ENCODE data around the gene RELL1. TPM values are rescaled to one million over a fixed set of nuclear protein-coding genes. Genes with fewer than 3 reads are reported as not detected.

Gene RELL1
- total and polyA plus RNA-seq, 12 donors: 2.3 to 39.9 (median 26.7) TPM

GRCh38 chr4:37648084-37648817, 37.9 kb downstream of the RELL1 start:
- 52 to 57% methylated on average over 8 of the region's 8 CpGs for WGBS, 2 donors
- Histone ChIP-seq H3K27me3 (no peaks in the 10 kb centered on the region), H3K4me1 (peaks cover 5 to 40% (median 21%) of the 10 kb centered on the region in 9 donors), H3K4me3 (no peak overlapping the region), H3K36me3 (peaks cover 0 to 61% (median 13%) of the 10 kb centered on the region in 9 donors), H3K9me3 (no peaks in the 10 kb centered on the region), H3K27ac (peak overlapping the region in 9 of 10 donors; percentile 11 to 75 (median 66))
- intact Hi-C loops (cut with DNase I): loop anchor here in 1 of 10 donors (1.0 kb wide), 1 partner anchor 38 kb away; the partner anchor contains the start of gene RELL1
- ATAC-seq: peak; percentile 75 to 98 (median 93)
- peak; percentile 48 to 75 for DNase-seq
- TF ChIP-seq CTCF (IDR thresholded peaks at IDR 0.05): no peak

DNA sequence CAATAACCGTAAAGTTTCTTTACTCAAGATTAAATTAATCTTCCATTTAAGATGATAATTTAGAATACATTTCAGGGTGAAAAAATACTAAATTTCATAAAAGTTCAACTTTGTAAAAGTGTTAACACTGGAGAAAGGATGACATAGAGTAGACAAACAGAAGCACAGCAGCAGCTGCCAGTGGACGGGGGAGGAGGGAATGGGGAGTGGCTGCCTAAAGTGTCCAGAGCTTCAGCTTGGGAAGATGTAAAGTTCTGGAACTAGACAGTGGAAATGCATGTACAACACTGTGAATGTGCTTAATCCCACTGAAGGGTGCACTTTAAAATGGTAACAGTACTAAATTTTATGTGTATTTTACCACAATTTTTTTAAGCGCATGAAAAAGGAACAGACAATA, 39.9 kb downstream of the RELL1 start:
- intact Hi-C loops (cut with DNase I): no loop called here
- 80 to 85% methylated on average over 3 of the region's 3 CpGs for WGBS, 2 donors
- ATAC-seq: no peak

DNA sequence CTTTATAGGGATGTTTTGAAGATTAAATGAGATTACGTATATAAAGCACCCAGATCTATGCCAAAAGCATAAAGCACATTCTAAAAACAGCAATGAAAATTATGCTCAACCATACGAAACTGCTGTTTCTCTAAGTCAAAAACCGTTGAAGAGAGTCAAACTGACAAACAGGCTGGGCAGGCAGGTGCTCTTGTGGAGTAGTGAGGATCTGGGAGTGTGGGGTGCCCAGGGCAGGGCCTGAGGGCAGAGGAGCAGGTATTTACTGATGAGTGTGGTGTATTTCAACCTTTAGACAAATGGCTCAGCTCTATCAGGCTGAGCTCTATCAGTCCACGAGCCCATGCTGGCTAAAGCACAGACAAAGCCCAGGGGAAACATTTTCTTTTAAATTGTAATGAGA, 40.4 kb downstream of the RELL1 start:
- DNase-seq: no peak
- no peak for TF ChIP-seq CTCF (IDR thresholded peaks at IDR 0.05)
- H3K27ac ChIP-seq: no peak overlapping the region
- no peaks in the 10 kb centered on the region for H3K27me3 ChIP-seq
- no peaks in the 10 kb centered on the region for H3K9me3 ChIP-seq
- intact Hi-C loops (cut with DNase I): no loop called here
- H3K36me3 ChIP-seq: peaks cover 0 to 68% (median 13%) of the 10 kb centered on the region in 9 donors
- WGBS, 2 donors: 85 to 89% methylated on average over 4 of the region's 4 CpGs
- ATAC-seq: no peak
- no peak overlapping the region for H3K4me3 ChIP-seq
- H3K4me1 ChIP-seq: peaks cover 5 to 54% (median 27%) of the 10 kb centered on the region in 9 donors

More for the DNA sequence above, 39.9 kb downstream of the RELL1 start:
- Histone ChIP-seq H3K4me1 (peaks cover 5 to 54% (median 27%) of the 10 kb centered on the region in 9 donors), H3K27ac (no peak overlapping the region), H3K36me3 (peaks cover 0 to 68% (median 13%) of the 10 kb centered on the region in 9 donors), H3K27me3 (no peaks in the 10 kb centered on the region), H3K4me3 (no peak overlapping the region), H3K9me3 (no peaks in the 10 kb centered on the region)
- TF ChIP-seq CTCF (IDR thresholded peaks at IDR 0.05): no peak
- DNase-seq: no peak

GRCh38 chr4:37644962-37645361, 41.2 kb downstream of the RELL1 start:
- H3K4me3 ChIP-seq: no peak overlapping the region
- peaks cover 5 to 57% (median 27%) of the 10 kb centered on the region in 9 donors for H3K4me1 ChIP-seq
- ATAC-seq (no peak), DNase-seq (no peak)
- H3K9me3 ChIP-seq: no peaks in the 10 kb centered on the region
- WGBS, 2 donors: 73 to 77% methylated on average over 9 of the region's 9 CpGs
- no peaks in the 10 kb centered on the region for H3K27me3 ChIP-seq
- no peak overlapping the region for H3K27ac ChIP-seq
- intact Hi-C loops (cut with DNase I): no loop called here
- TF ChIP-seq CTCF (IDR thresholded peaks at IDR 0.05): no peak
- peaks cover 0 to 68% (median 13%) of the 10 kb centered on the region in 9 donors for H3K36me3 ChIP-seq
